Measurements from ENCODE around the gene S1PR3.

Gene S1PR3

GRCh38 chr9:88969646-88970373 is 21.5 kb upstream of the S1PR3 start:
- peaks cover 7% of the 10 kb centered on the region; the same call in 1 of the 2 replicates for H4K20me1 ChIP-seq (ENCODE audit: insufficient read depth, low read length)

GRCh38 chr9:88971131-88971960 is 19.9 kb upstream of the S1PR3 start:
- Histone ChIP-seq H3K9me3 (ENCODE audit: insufficient read depth, low read length, severe bottlenecking) (no peaks in the 10 kb centered on the region), H4K20me1 (ENCODE audit: insufficient read depth, low read length) (peaks cover 7% of the 10 kb centered on the region; the same call in 1 of the 2 replicates), H3K4me1 (ENCODE audit: insufficient read depth, low read length) (no peaks in the 10 kb centered on the region), H3K4me2 (ENCODE audit: insufficient read depth, low read length) (no peak overlapping the region), H3K79me2 (ENCODE audit: insufficient read depth, low read length) (no peaks in the 10 kb centered on the region), H3K27ac (ENCODE audit: low read length) (no peak overlapping the region), H2AFZ (ENCODE audit: low read depth, low read length) (no peak overlapping the region), H3K27me3 (ENCODE audit: insufficient read depth, low read length, poor library complexity) (no peaks in the 10 kb centered on the region), H3K9ac (ENCODE audit: low read depth, low read length) (no peak overlapping the region), H3K36me3 (ENCODE audit: insufficient read depth, low read length) (no peaks in the 10 kb centered on the region), H3K4me3 (ENCODE audit: low read depth in 1 of 2, low read length in 2 of 2) (no peak overlapping the region)
- no peak for TF ChIP-seq EZH2 (IDR thresholded peaks at IDR 0.05; ENCODE audit: borderline replicate concordance, low read depth, low read length, severe bottlenecking)
- TF ChIP-seq CTCF (IDR thresholded peaks at IDR 0.05; ENCODE audit: borderline replicate concordance, extremely low read depth, low read length, poor library complexity, severe bottlenecking), result no peak
- ATAC-seq (ENCODE audit: insufficient read depth, low read depth) (no peak), DNase-seq (no peak)

More at GRCh38 chr9:88969646-88970373, 21.5 kb upstream of the S1PR3 start:
- H3K36me3 ChIP-seq (ENCODE audit: insufficient read depth, low read length), result no peaks in the 10 kb centered on the region
- H3K79me2 ChIP-seq (ENCODE audit: insufficient read depth, low read length), result no peaks in the 10 kb centered on the region
- ATAC-seq (ENCODE audit: insufficient read depth, low read depth) (no peak), DNase-seq (no peak)
- no peak overlapping the region for H2AFZ ChIP-seq (ENCODE audit: low read depth, low read length)
- no peaks in the 10 kb centered on the region for H3K27me3 ChIP-seq (ENCODE audit: insufficient read depth, low read length, poor library complexity)
- TF ChIP-seq EZH2 (IDR thresholded peaks at IDR 0.05; ENCODE audit: borderline replicate concordance, low read depth, low read length, severe bottlenecking) (no peak), CTCF (IDR thresholded peaks at IDR 0.05; ENCODE audit: borderline replicate concordance, extremely low read depth, low read length, poor library complexity, severe bottlenecking) (no peak)
- no peak overlapping the region for H3K9ac ChIP-seq (ENCODE audit: low read depth, low read length)
- no peak overlapping the region for H3K4me3 ChIP-seq (ENCODE audit: low read depth in 1 of 2, low read length in 2 of 2)
- H3K27ac ChIP-seq (ENCODE audit: low read length), result no peak overlapping the region
- no peak overlapping the region for H3K4me2 ChIP-seq (ENCODE audit: insufficient read depth, low read length)
- H3K4me1 ChIP-seq (ENCODE audit: insufficient read depth, low read length), result no peaks in the 10 kb centered on the region
- no peaks in the 10 kb centered on the region for H3K9me3 ChIP-seq (ENCODE audit: insufficient read depth, low read length, severe bottlenecking)

- no peak for DNase-seq
- Histone ChIP-seq H3K4me1 (ENCODE audit: insufficient read depth, low read length) (no peaks in the 10 kb centered on the region), H3K27me3 (ENCODE audit: insufficient read depth, low read length, poor library complexity) (peaks cover 5% of the 10 kb centered on the region), H4K20me1 (ENCODE audit: insufficient read depth, low read length) (peaks cover 7% of the 10 kb centered on the region; the same call in 1 of the 2 replicates), H3K36me3 (ENCODE audit: insufficient read depth, low read length) (no peaks in the 10 kb centered on the region), H3K4me2 (ENCODE audit: insufficient read depth, low read length) (no peak overlapping the region), H3K79me2 (ENCODE audit: insufficient read depth, low read length) (no peaks in the 10 kb centered on the region), H3K9me3 (ENCODE audit: insufficient read depth, low read length, severe bottlenecking) (no peaks in the 10 kb centered on the region), H2AFZ (ENCODE audit: low read depth, low read length) (no peak overlapping the region), H3K4me3 (ENCODE audit: low read depth in 1 of 2, low read length in 2 of 2) (no peak overlapping the region), H3K27ac (ENCODE audit: low read length) (no peak overlapping the region), H3K9ac (ENCODE audit: low read depth, low read length) (no peak overlapping the region)
- TF ChIP-seq CTCF (IDR thresholded peaks at IDR 0.05; ENCODE audit: borderline replicate concordance, extremely low read depth, low read length, poor library complexity, severe bottlenecking) (peak; percentile 6), EZH2 (IDR thresholded peaks at IDR 0.05; ENCODE audit: borderline replicate concordance, low read depth, low read length, severe bottlenecking) (no peak)
- ATAC-seq (ENCODE audit: insufficient read depth, low read depth), result peak; percentile 42; the same call in 2 of the 3 replicates
Observed at GRCh38 chr9:88972401-88972800, 18.9 kb upstream of the S1PR3 start.
